Activated T-cell treated with anti-CD3 and anti-CD28 coated beads, Interleukin-2, amount 50 U/mL, for 1 hour (primary cell): ENCODE data around the gene MBTPS2.
"Not testable (repeated sequence)": the region's sequence is repeated elsewhere in the genome, so short reads cannot be mapped to it uniquely, and the experiment has no call there.

ENCODE experiments used
- DNase-seq: peaks from one replicate; pipeline ENCODE4 v3.0.0-alpha.2; 2020

The MBTPS2 gene

DNA sequence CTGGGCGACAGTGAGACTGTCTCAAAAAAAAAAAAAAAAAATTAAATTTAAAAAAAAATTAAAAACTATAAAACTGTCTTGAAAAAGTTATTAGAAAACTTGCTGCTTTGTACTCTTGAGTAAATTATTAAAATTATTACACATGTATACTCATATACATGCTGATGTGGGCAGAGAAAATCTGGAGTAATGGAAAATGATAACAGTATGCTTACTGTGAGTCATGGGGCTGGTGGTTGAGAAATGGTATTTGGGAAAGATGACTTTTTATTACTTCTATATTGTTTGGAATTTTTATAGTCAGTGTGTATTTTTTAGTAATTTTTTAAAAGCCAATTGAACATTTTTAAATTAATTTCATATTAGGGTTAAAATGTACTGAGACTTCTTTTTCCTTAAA is 23.8 kb downstream of the MBTPS2 start:
- DNase-seq = no peak

- no peak for DNase-seq
Measured at GRCh38 chrX:21865436-21865835, 26.0 kb downstream of the MBTPS2 start.

- no peak for DNase-seq
Measured at GRCh38 chrX:21870494-21870893, 31.1 kb downstream of the MBTPS2 start.

- DNase-seq = no peak
Measured at GRCh38 chrX:21873063-21873775, 33.8 kb downstream of the MBTPS2 start.

DNA sequence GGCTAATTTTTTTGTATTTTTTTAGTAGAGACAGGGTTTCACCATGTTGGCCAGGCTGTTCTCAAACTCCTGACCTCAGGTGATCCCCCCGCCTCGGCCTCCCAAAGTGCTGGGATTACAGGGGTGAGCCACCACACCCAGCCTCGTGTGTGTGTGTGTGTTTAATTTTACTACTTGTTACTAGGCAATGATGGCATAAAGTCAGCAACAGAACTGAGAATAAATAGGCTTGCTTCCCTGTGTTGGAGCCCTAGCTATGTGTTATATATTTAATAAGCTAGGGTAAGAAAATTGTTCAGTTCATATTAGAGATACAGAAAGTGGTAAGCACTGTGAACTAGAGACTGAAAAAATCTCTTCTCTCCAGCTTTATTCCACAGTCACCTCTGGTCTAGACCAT is 34.8 kb downstream of the MBTPS2 start:
- not testable (repeated sequence) for DNase-seq

GRCh38 chrX:21875013-21875412 is 35.6 kb downstream of the MBTPS2 start:
- no peak for DNase-seq

DNA sequence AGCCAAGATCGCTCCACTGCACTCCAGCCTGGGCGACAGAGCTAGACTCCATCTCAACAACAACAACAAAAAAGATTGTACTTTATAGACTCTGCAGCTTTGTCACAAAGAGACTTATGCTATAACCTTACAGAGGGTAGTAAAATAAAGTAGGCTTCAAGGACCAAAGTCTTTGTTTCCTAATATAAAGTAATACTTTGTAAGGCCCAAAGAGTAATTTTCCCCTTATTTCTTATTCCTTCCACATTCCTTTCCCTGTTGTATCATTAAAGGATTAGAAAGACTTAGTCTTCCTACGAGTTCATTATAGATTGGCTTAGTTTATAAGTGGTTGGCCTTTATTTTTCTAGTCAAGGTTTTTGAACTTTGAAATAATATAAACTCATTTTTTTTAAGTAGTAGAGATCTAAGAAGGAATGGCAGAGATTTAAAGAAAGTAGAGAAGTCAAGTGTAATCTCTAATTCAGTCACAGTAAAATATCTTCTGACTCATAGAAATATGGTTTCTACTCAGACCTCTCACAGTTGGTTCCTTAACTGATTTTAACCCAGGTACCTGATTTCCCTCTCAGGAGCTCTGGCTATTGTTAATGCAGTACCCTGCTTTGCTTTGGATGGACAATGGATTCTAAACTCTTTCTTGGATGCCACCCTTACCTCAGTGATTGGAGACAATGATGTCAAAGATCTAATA is 42.6 kb downstream of the MBTPS2 start:
- no peak for DNase-seq

DNA sequence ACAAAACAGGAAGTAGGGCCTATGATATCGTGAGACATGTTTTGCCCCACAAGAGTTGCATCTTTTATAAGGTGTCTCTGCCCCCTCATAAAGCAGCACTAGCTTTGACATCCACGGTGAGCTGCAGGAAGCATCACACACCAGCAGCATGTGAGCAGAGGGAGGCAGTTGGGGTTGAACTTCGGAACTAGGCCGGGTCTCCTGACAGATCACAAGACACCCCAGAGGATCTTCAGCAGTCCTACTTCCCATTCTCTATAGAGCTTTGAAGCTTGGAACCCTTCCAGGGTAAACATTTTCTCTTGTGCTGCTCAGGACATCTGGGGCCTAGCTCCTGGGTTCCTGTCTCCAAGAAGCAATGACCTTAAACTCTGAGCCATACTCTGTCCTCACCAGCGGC is 43.8 kb downstream of the MBTPS2 start:
- no peak for DNase-seq

GRCh38 chrX:21885568-21885967 is 46.2 kb downstream of the MBTPS2 start:
- DNase-seq = no peak

- no peak for DNase-seq
Measured at GRCh38 chrX:21905313-21905712, 65.9 kb downstream of the MBTPS2 start.

DNA sequence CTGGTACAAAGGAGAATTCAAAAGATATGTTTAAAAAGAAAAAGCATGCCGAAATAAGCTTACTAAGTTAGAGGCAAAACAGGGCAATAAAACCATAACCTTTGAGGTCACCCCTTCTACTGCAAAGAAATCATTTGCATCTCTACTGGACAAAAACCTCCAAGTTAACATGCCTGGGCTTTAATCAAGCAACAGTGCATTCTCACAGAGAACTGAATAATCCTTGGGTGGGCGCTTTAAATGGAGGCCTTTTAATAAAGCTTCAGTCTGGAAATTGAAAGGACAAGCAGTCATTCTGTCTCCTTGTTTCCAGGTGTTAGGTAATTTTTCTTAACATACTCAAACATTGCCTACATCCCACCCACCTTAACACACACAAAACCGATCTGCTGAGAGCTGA is 66.5 kb downstream of the MBTPS2 start:
- DNase-seq = no peak

- no peak for DNase-seq
Measured at GRCh38 chrX:21907260-21907659, 67.8 kb downstream of the MBTPS2 start.

DNA sequence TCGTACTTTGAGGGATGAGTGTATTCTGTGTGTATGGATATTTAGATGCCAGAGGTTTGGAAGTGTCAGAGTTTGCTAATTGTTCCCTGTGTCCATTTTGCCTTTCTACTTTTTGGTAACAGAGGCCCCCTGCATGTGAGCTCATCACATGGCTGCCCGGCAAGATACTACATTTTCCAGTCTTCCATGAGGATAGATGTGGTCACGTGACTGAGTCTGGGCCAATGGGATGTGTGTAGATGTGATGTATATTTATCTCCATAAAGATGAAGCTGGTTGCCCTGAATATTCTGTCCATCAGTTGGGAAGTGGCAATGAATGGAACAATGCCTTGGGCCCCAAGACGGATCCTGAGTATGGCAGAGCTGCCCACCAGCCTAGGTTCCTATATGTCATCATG is 72.1 kb downstream of the MBTPS2 start:
- DNase-seq = no peak

DNA sequence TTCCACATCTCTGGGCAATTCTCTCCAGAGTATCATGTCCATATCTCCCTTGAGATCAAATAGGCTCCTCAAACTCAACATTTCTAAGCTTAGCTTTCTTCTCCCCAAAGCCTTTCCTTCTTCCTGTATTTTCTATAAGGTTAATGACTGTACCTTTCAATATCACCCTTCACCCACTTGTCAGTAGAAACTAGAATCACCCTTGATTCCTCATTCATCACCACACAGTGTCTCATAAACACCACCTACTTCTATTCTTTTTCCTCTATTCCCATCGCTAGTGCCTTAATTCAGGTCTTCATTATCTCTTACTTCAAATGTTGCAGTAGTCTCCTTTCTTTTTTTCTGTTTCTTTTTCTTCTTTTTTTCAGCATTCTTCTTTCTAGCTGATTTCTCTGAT is 72.8 kb downstream of the MBTPS2 start:
- no peak for DNase-seq

DNA sequence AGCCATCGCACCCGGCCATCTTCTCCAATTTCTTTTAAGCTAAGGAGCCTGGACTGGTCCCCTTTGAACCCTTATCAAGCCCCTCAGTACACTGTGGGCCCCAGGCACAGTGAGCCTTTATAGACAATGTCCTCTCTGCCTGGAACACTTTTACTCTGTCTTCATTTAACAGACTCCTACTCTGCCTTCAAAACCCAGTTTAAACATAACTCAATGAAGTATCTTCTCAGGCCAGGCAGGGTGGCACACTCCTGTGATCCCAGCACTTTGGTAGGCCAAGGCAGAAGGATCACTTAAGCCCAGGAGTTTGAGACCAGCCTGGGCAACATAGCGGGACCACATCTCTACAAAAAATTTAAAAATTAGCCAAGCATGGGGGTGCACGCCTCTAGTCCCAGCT is 73.6 kb downstream of the MBTPS2 start:
- DNase-seq = no peak

- DNase-seq = no peak
Measured at GRCh38 chrX:21926116-21926515, 86.7 kb downstream of the MBTPS2 start.

DNA sequence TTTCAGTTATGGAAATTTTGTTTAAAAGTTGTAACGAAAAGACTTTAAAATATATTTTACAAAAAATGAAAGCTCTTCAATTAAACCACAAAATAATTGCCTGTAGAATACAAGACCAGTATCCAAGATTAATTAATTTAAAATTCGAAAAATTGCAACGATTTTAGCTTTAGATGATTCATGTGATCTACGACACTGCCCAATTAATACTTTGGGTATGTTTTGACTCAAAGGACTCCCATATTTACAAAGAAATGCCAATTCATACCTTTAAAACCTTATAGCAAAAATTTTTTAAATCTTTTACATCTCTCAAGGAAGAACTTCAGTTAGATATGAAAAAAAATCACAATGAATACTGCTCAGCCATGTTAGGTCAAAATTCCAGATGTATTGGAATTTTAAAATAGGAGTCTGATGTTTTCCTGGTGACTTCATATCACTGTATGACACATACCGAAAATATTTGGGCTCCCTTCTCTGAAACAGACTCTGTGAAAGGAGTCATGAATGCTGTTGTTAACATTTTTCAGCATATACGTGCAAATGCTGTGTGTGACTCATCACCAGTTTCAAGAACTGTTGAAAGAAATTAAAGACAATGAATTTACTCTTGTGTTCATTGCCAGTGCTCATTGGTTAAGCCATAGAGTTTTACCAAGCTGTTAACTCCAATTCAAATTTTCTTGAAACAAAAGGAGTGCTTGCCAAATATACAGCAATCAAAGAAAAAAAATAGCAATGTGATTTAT is 87.3 kb downstream of the MBTPS2 start:
- DNase-seq = no peak

DNA sequence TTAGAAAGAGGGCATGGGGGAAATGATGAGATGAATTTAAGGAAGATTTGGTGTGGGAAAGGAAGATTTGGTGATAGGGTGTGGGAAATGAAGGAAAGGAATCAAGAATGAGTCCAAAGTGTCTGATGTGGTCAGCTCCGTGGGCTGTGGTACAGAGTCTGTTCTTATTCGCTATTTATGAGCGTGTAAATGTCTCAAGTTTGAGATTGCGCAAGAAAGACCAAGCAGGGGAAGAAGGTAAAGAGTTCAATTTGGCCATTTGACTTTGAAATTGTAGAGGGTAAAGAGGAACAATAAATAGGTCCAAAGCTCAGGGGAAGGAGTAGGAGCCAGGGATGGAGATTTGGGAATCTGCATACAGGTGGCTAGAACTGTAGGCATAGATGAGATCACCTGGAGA is 89.8 kb downstream of the MBTPS2 start:
- no peak for DNase-seq

GRCh38 chrX:21930986-21931385 is 91.6 kb downstream of the MBTPS2 start:
- DNase-seq = no peak

DNA sequence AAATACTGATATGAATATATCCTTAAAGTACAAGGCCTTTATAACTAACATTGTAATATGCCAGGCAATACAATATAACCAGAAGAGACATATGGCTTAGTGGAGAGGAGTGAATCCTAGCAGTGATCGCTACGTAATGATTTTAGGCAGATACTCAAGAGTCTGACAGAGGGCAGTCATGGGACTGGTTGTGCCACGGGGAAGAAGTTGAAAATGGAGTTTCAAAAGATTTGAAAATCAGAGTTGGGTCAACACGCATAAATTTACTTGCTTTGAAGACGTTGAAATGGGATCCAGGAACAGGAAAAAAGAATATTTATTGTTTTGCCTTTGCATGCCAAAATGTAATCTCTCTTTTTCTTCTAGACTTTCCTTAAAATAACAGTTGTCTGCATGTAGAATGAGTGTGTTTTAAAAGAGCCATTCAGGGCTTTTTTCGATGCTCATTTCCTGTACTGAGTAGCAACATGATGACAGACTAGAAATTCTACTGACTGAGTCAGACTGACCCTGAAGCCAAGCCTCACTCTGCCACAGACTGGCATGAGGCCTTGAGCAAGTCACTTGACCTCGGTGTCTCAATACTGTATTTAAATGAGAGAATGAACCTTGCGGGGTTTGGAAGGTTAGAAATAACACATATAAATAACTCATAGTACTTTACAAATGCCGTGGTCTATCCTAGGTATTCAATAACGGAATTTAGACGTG is 93.0 kb downstream of the MBTPS2 start:
- DNase-seq = no peak

- DNase-seq = no peak
Measured at GRCh38 chrX:21933077-21933476, 93.7 kb downstream of the MBTPS2 start.

DNA sequence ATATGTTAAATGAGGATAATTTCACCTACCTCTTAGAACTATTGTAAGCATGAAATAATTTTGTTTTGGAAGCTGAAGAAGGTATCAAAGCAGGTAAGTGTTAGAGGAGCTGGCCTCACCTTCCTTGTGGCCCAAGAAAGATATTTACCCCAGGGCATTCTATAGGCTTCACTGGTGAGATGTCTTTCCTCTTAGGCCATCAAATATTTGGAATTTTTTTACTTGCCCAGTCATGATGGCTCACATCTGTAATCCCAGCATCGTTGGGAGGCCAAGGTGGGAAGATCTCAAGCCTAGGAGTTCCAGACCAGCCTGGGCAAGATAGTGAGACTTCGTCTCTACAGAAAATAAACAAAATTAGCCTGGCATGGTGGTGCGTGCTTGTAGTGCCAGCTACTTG is 95.0 kb downstream of the MBTPS2 start:
- DNase-seq = no peak
